Breast epithelium (tissue), 3 donors: ENCODE measurements around the gene OR7A5.

Experiments used
- CTCF ChIP-seq, 3 donors: fragments of 450-650 bp; IDR thresholded peaks; one replicate each; pipeline ENCODE4 v1.5.1; 2016 to 2017; ENCODE audit warnings: antibody characterized with exemption in 3 of 3, mild to moderate bottlenecking in 3 of 3, moderate library complexity in 3 of 3
- POLR2A ChIP-seq: fragments of 450-650 bp; IDR thresholded peaks from one replicate; pipeline ENCODE4 v1.6.1; 2016; ENCODE audit warnings: antibody characterized with exemption, mild to moderate bottlenecking, moderate library complexity
- POLR2AphosphoS5 ChIP-seq, 3 donors: sonication (generic); formaldehyde crosslinking; IDR thresholded peaks; one replicate each; pipeline ENCODE4 v1.6.1; 2017; ENCODE audit warnings: antibody characterized with exemption in 3 of 3

DNA sequence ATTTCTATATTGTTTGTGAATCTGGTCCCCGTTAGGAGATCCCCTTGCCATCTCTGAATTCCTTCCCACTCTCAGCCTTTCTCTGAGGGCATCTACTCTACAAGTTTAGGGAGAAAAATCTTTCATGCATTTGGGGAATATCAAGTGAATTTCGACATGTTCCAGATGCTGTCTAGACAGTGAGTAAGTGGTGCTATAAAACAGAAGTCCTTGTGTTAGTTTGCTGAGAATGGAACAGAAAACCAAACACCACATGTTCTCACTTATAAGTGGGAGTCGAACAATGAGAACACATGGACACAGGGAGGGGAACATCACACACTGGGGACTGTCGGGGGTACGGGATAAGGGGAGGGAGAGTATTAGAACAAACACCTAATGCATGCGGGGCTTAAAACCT, 8.6 kb upstream of the OR7A5 start:
- TF ChIP-seq CTCF (IDR thresholded peaks at IDR 0.05) (no peak), POLR2AphosphoS5 (IDR thresholded peaks at IDR 0.05) (no peak), POLR2A (no peak)
